Measurements from ENCODE around the gene PDSS1.
"Not testable (repeated sequence)": the region's sequence is repeated elsewhere in the genome, so short reads cannot be mapped to it uniquely, and the experiment has no call there.

The PDSS1 gene, protein sequence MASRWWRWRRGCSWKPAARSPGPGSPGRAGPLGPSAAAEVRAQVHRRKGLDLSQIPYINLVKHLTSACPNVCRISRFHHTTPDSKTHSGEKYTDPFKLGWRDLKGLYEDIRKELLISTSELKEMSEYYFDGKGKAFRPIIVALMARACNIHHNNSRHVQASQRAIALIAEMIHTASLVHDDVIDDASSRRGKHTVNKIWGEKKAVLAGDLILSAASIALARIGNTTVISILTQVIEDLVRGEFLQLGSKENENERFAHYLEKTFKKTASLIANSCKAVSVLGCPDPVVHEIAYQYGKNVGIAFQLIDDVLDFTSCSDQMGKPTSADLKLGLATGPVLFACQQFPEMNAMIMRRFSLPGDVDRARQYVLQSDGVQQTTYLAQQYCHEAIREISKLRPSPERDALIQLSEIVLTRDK

DNA sequence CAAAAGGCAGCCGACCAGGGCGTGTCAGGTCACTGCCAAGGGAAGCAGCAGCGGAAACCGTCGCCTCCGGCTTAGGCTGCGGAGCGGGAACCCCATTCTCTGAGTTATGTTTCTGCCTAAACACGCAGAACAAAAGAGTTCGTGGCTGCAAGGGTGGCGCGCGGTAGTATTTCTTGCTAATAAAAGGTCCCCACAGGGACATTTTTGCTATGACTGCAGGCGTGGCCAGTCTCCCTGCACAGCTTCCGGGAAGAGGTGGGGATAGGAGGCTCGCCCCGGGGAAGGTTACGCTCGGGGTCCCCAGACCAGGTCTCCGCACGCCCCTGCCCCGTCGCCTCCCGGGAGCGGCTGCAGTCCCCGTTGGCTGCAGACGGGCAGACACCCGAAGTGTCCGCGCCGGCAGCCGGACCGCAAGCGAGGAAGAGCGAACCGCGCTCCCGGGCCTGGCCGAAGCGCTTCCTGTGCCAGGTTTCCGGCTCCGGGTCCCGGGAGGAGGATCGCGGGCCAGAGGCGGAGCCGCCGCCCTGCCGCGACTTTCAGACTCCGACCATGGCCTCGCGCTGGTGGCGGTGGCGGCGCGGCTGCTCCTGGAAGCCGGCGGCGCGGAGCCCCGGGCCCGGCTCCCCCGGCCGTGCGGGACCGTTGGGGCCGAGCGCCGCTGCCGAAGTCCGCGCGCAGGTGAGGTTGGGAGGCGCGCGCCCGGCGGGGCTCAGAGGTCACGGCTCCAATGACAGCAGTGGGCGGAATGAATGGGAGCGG, at the start of gene PDSS1:
PDSS1 (plus strand) TSS at position 539 of the 759 bp plus-strand sequence; CDS start at position 550, 11 bp downstream.
- no peaks in the 10 kb centered on the region for H3K27me3 ChIP-seq (ENCODE audit: low read depth, low read length)
- H3K4me3 ChIP-seq (ENCODE audit: low read length): peak within 1 kb of the TSS; percentile 82
- peaks cover 49% of the 10 kb centered on the region for H3K79me2 ChIP-seq (ENCODE audit: low read length)
- H3K9me3 ChIP-seq (ENCODE audit: insufficient read depth, low read length): no peaks in the 10 kb centered on the region
- H3K9ac ChIP-seq (ENCODE audit: low read length): peak within 1 kb of the TSS; percentile 95
- H2AFZ ChIP-seq (ENCODE audit: low read depth, low read length): peak within 1 kb of the TSS; percentile 78
- peak within 1 kb of the TSS; percentile 89 for H3K4me2 ChIP-seq (ENCODE audit: low read length)
- peak within 1 kb of the TSS; percentile 61 for H3K27ac ChIP-seq (ENCODE audit: low read length)
- peaks cover 14% of the 10 kb centered on the region; the same call in 1 of the 2 replicates for H3K4me1 ChIP-seq (ENCODE audit: low read length)
- no peak for TF ChIP-seq EZH2phosphoT487 (IDR thresholded peaks at IDR 0.05; ENCODE audit: low read depth)
- TF ChIP-seq, protein P1, sequence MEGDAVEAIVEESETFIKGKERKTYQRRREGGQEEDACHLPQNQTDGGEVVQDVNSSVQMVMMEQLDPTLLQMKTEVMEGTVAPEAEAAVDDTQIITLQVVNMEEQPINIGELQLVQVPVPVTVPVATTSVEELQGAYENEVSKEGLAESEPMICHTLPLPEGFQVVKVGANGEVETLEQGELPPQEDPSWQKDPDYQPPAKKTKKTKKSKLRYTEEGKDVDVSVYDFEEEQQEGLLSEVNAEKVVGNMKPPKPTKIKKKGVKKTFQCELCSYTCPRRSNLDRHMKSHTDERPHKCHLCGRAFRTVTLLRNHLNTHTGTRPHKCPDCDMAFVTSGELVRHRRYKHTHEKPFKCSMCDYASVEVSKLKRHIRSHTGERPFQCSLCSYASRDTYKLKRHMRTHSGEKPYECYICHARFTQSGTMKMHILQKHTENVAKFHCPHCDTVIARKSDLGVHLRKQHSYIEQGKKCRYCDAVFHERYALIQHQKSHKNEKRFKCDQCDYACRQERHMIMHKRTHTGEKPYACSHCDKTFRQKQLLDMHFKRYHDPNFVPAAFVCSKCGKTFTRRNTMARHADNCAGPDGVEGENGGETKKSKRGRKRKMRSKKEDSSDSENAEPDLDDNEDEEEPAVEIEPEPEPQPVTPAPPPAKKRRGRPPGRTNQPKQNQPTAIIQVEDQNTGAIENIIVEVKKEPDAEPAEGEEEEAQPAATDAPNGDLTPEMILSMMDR (IDR thresholded peaks at IDR 0.05; ENCODE audit: low read depth, low read length): no peak
- H4K20me1 ChIP-seq (ENCODE audit: insufficient read depth, low read length): no peaks in the 10 kb centered on the region
- H3K36me3 ChIP-seq (replicated peaks; ENCODE audit: low read depth, low read length): peaks cover 3% of the 10 kb centered on the region

DNA sequence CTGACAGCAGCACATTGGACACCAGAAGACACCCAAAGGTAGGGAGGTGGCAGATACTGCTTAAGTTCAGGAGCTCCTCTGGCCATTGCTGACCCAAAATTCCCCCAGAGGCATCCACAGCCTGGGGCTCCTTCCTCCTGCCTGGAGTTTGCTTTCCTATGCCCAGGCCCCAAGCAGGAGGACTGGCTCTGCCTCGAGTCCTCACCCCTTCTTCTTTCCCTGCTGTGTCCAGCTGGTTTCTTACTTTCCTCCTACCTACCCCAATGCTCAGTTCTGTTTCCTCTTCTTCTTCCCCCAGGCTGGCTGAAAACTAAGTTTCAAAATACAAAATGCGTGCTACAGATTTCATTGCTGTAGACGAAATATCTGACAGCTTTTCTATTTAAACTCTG, 49.3 kb upstream of the PDSS1 start:
- not testable (repeated sequence) for H3K79me2 ChIP-seq (ENCODE audit: low read length); H3K4me3 ChIP-seq (ENCODE audit: low read length); H3K9me3 ChIP-seq (ENCODE audit: insufficient read depth, low read length); H3K27me3 ChIP-seq (ENCODE audit: low read depth, low read length); H3K36me3 ChIP-seq (replicated peaks; ENCODE audit: low read depth, low read length); H2AFZ ChIP-seq (ENCODE audit: low read depth, low read length); H4K20me1 ChIP-seq (ENCODE audit: insufficient read depth, low read length); H3K27ac ChIP-seq (ENCODE audit: low read length); H3K4me2 ChIP-seq (ENCODE audit: low read length); H3K9ac ChIP-seq (ENCODE audit: low read length)
- H3K4me1 ChIP-seq (ENCODE audit: low read length): peaks cover 12% of the 10 kb centered on the region

DNA sequence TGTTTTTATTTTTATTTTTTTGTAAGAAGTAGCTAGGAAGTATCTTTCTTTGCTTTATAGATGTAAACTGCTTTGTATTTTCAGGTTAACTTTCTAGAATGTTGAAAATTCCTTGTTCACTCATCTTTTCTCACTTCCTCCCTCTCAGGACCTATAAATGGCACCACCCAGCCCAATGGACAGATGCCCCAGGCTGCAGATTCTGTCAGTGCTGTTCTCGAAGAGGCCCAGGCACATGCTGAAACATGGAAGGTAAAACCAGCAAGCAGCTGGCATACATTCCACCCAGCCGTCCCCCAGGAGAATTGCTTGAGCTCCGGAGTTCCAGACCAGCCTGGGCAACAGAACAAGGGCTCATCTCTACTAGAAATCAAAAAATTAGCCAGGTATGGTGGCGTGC, 47.1 kb upstream of the PDSS1 start:
- H3K4me3 ChIP-seq (ENCODE audit: low read length): no peak overlapping the region
- no peaks in the 10 kb centered on the region for H3K36me3 ChIP-seq (replicated peaks; ENCODE audit: low read depth, low read length)
- H3K9ac ChIP-seq (ENCODE audit: low read length): no peak overlapping the region
- no peaks in the 10 kb centered on the region for H4K20me1 ChIP-seq (ENCODE audit: insufficient read depth, low read length)
- no peak for TF ChIP-seq EZH2phosphoT487 (IDR thresholded peaks at IDR 0.05; ENCODE audit: low read depth)
- TF ChIP-seq, protein P1 (IDR thresholded peaks at IDR 0.05; ENCODE audit: low read depth, low read length): no peak
- H3K27ac ChIP-seq (ENCODE audit: low read length): no peak overlapping the region
- H3K27me3 ChIP-seq (ENCODE audit: low read depth, low read length): no peaks in the 10 kb centered on the region
- no peaks in the 10 kb centered on the region for H3K9me3 ChIP-seq (ENCODE audit: insufficient read depth, low read length)
- H3K79me2 ChIP-seq (ENCODE audit: low read length): no peaks in the 10 kb centered on the region
- H3K4me1 ChIP-seq (ENCODE audit: low read length): peaks cover 12% of the 10 kb centered on the region
- peak overlapping the region; percentile 11; the same call in 1 of the 2 replicates for H2AFZ ChIP-seq (ENCODE audit: low read depth, low read length)
- peak overlapping the region; percentile 38 for H3K4me2 ChIP-seq (ENCODE audit: low read length)

DNA sequence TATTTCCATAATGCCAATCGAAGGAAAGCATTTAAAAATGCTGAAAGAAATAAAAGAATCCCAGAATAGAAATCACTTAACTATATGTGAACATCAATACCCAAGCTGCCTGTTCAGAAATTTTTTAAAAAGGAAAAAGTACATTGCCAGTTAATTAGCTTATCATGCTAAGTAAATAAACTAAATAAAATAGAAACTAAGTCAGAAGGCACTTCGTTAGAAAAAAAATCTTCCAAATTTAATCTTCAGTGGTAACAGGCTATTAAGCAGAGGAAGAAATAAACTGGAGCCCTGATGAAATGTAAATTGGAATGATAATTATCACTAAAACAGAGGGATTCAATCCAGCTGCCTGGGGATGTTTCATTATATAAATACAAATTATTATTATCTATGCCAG, 46.0 kb upstream of the PDSS1 start:
- not testable (repeated sequence) for H3K27me3 ChIP-seq (ENCODE audit: low read depth, low read length); H3K9me3 ChIP-seq (ENCODE audit: insufficient read depth, low read length); H3K79me2 ChIP-seq (ENCODE audit: low read length); H4K20me1 ChIP-seq (ENCODE audit: insufficient read depth, low read length); H3K9ac ChIP-seq (ENCODE audit: low read length); H3K4me2 ChIP-seq (ENCODE audit: low read length); H3K4me3 ChIP-seq (ENCODE audit: low read length); H3K27ac ChIP-seq (ENCODE audit: low read length); H3K36me3 ChIP-seq (replicated peaks; ENCODE audit: low read depth, low read length); H2AFZ ChIP-seq (ENCODE audit: low read depth, low read length)
- H3K4me1 ChIP-seq (ENCODE audit: low read length): peaks cover 12% of the 10 kb centered on the region

DNA sequence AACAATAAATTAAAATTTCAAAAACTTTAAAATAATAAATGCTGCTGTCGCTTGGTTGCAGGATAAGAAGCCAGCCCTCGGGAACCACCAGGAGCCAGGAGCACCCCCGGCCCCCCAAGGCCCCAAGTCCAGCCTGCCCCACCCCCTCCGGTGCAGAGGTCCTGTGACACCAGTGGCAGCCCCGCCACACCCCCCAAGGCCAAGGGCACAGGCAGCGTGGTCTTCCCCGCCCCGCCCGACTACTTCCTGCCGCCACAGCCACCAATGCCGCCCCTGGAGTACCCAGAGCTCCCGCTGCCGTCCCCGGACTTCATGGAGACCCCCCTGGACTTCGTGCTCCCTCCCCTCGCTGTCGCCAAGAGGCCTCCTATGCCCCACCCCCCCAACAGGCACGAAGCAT, 44.5 kb upstream of the PDSS1 start:
- Histone ChIP-seq H3K9ac (ENCODE audit: low read length) (no peak overlapping the region), H4K20me1 (ENCODE audit: insufficient read depth, low read length) (no peaks in the 10 kb centered on the region), H3K36me3 (replicated peaks; ENCODE audit: low read depth, low read length) (no peaks in the 10 kb centered on the region), H2AFZ (ENCODE audit: low read depth, low read length) (no peak overlapping the region), H3K4me3 (ENCODE audit: low read length) (no peak overlapping the region), H3K27me3 (ENCODE audit: low read depth, low read length) (no peaks in the 10 kb centered on the region), H3K4me2 (ENCODE audit: low read length) (no peak overlapping the region), H3K79me2 (ENCODE audit: low read length) (no peaks in the 10 kb centered on the region), H3K4me1 (ENCODE audit: low read length) (peaks cover 12% of the 10 kb centered on the region), H3K27ac (ENCODE audit: low read length) (no peak overlapping the region), H3K9me3 (ENCODE audit: insufficient read depth, low read length) (no peaks in the 10 kb centered on the region)
- TF ChIP-seq, protein P1 (IDR thresholded peaks at IDR 0.05; ENCODE audit: low read depth, low read length): no peak
- no peak for TF ChIP-seq EZH2phosphoT487 (IDR thresholded peaks at IDR 0.05; ENCODE audit: low read depth)
